ENCODE measurements around the gene UBE2E1. TPM values are rescaled to one million over a fixed set of nuclear protein-coding genes. Genes with fewer than 3 reads are reported as not detected.

Gene UBE2E1
- total RNA-seq, 4 donors from 2014 or later: 72.8 to 114 (median 85.6) TPM

- TF ChIP-seq CTCF (IDR thresholded peaks at IDR 0.05): no peak
- ATAC-seq (ENCODE audit: low FRiP score): no peak
- DNase-seq (ENCODE audit: low spot score): no peak
Measured at GRCh38 chr3:23937296-23937695, 131.5 kb downstream of the UBE2E1 start.

- no peak for TF ChIP-seq CTCF (IDR thresholded peaks at IDR 0.05)
- no peak for ATAC-seq (ENCODE audit: low FRiP score)
Measured at GRCh38 chr3:23938688-23939087, 132.9 kb downstream of the UBE2E1 start.

GRCh38 chr3:23940775-23941174, 135.0 kb downstream of the UBE2E1 start:
- ATAC-seq (ENCODE audit: low FRiP score) (no peak), DNase-seq (ENCODE audit: low spot score) (no peak)
- no peak for TF ChIP-seq CTCF (IDR thresholded peaks at IDR 0.05)

More at GRCh38 chr3:23938688-23939087, 132.9 kb downstream of the UBE2E1 start:
- no peak for DNase-seq (ENCODE audit: low spot score)

Other genes starting within 250 kb of the UBE2E1 start
- 10 to 100 TPM in 3 of 4 donors, 1 to 10 TPM in 1; 8.9 to 15.1 (median 11.7) TPM for gene NKIRAS1, start 111.0 kb downstream of the UBE2E1 start, total RNA-seq
- gene RPL15, start 111.2 kb downstream of the UBE2E1 start, total RNA-seq: 1,000 to 10,000 TPM; 1,996 to 2,993 (median 2,303) TPM
- 10 to 100 TPM; 19.6 to 36.9 (median 22.7) TPM for gene NR1D2, start 139.3 kb downstream of the UBE2E1 start, total RNA-seq

Measured in omental fat pad (tissue), 4 donors.